C4-2B (cell line): ENCODE measurements around the gene SLC39A5.

Experiments
- ZFX ChIP-seq: fragments of 450-650 bp; IDR thresholded peaks from 2 replicates; pipeline ENCODE4 v1.6.1; 2017
- TF ChIP-seq, protein P1 (sequence below): fragments of 450-650 bp; conservative IDR thresholded peaks from 2 replicates; pipeline ENCODE4 v1.5.1; 2017; ENCODE audit warnings: mild to moderate bottlenecking

DNA sequence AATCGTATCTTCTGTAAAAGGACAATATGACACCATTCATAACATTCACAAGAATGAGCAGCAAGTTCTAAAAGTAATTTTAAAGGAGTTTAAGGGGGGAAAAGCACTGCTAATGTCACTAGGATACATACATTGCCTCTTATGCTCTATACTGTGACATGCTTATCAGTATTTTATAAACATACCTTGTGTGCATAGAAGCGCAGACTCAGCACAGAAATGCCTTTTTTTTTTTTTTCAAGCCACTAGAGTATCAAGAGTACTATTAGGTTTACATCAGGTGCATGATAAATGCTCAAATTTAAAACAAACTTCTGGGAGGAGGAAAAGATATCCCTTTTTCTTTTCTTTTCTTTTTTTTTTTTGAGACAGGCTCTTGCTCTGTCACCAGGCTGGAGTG is 27.0 kb upstream of the SLC39A5 start:
- TF ChIP-seq, protein P1, sequence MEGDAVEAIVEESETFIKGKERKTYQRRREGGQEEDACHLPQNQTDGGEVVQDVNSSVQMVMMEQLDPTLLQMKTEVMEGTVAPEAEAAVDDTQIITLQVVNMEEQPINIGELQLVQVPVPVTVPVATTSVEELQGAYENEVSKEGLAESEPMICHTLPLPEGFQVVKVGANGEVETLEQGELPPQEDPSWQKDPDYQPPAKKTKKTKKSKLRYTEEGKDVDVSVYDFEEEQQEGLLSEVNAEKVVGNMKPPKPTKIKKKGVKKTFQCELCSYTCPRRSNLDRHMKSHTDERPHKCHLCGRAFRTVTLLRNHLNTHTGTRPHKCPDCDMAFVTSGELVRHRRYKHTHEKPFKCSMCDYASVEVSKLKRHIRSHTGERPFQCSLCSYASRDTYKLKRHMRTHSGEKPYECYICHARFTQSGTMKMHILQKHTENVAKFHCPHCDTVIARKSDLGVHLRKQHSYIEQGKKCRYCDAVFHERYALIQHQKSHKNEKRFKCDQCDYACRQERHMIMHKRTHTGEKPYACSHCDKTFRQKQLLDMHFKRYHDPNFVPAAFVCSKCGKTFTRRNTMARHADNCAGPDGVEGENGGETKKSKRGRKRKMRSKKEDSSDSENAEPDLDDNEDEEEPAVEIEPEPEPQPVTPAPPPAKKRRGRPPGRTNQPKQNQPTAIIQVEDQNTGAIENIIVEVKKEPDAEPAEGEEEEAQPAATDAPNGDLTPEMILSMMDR = no peak
- no peak for TF ChIP-seq ZFX
